C4-2B (cell line): ENCODE results near the gene ZDHHC24.
"Not testable (repeated sequence)": the region's sequence is repeated elsewhere in the genome, so short reads cannot be mapped to it uniquely, and the experiment has no call there.

Source experiments
- H3K27ac ChIP-seq: fragments of 450-650 bp; 2 replicates; pipeline ENCODE4 v1.5.1; 2017
- CTCF ChIP-seq: fragments of 450-650 bp; conservative IDR thresholded peaks from 2 replicates; pipeline ENCODE4 v1.5.1; 2017; ENCODE audit warnings: mild to moderate bottlenecking
- ZFX ChIP-seq: fragments of 450-650 bp; IDR thresholded peaks from 2 replicates; pipeline ENCODE4 v1.6.1; 2017

ZDHHC24 gene

GRCh38 chr11:66589996-66590675 lies 44.3 kb upstream of the ZDHHC24 start:
- no peak overlapping the region for H3K27ac ChIP-seq
- no peak for TF ChIP-seq CTCF
- TF ChIP-seq ZFX = no peak

- not testable (repeated sequence) for H3K27ac ChIP-seq
These were observed 43.5 kb upstream of the ZDHHC24 start for GRCh38 chr11:66589315-66589714.

- TF ChIP-seq CTCF = no peak
- TF ChIP-seq ZFX = no peak
These were observed 40.3 kb upstream of the ZDHHC24 start for GRCh38 chr11:66586136-66586535.

GRCh38 chr11:66585447-66585846 lies 39.6 kb upstream of the ZDHHC24 start:
- not testable (repeated sequence) for H3K27ac ChIP-seq

More at GRCh38 chr11:66586136-66586535, 40.3 kb upstream of the ZDHHC24 start:
- H3K27ac ChIP-seq = no peak overlapping the region

- not testable (repeated sequence) for H3K27ac ChIP-seq
These were observed 36.8 kb upstream of the ZDHHC24 start for GRCh38 chr11:66582565-66583147.

GRCh38 chr11:66581261-66581660 lies 35.4 kb upstream of the ZDHHC24 start:
- TF ChIP-seq ZFX (no peak), CTCF (no peak)

GRCh38 chr11:66580803-66581202 lies 35.0 kb upstream of the ZDHHC24 start:
- TF ChIP-seq CTCF (no peak), ZFX (no peak)
- no peak overlapping the region for H3K27ac ChIP-seq

More at GRCh38 chr11:66581261-66581660, 35.4 kb upstream of the ZDHHC24 start:
- H3K27ac ChIP-seq = no peak overlapping the region

- TF ChIP-seq CTCF (peak; percentile 87), ZFX (no peak)
- H3K27ac ChIP-seq = no peak overlapping the region
These were observed 33.3 kb upstream of the ZDHHC24 start for GRCh38 chr11:66579017-66579606.

- TF ChIP-seq ZFX (no peak), CTCF (no peak)
- H3K27ac ChIP-seq = no peak overlapping the region
These were observed 25.0 kb upstream of the ZDHHC24 start for GRCh38 chr11:66570850-66571180.
